Lung (tissue), 12 donors: ENCODE data around the gene GNA15. TPM values are rescaled to one million over a fixed set of nuclear protein-coding genes. Genes with fewer than 3 reads are reported as not detected.

Experiments
- ATAC-seq: fragments of 200-7000 bp; cut with Tn5 transposase; one replicate; pipeline ENCODE4 v1.9.1; 2020; ENCODE audit warnings: moderate number of reproducible peaks; ENCODE audit not compliant: insufficient read depth, low FRiP score
- DNase-seq, 3 donors: peaks; one replicate each; pipeline ENCODE4 v3.0.0-alpha.2; 2013 to 2017
- H3K27ac ChIP-seq, 2 donors: one replicate each; pipeline ENCODE4 v1.5.1; 2013; ENCODE audit warnings: mild to moderate bottlenecking in 2 of 2, moderate library complexity in 2 of 2, control low read depth in 1 of 2, inconsistent platforms in 1 of 2, low read depth in 1 of 2, low read length in 1 of 2
- H3K27me3 ChIP-seq, 3 donors: one replicate each; pipeline ENCODE4 v1.5.1; 2013; ENCODE audit warnings: low read length in 2 of 3; ENCODE audit not compliant: control insufficient read depth in 3 of 3, insufficient read depth in 3 of 3
- H3K36me3 ChIP-seq, 4 donors: one replicate each; pipeline ENCODE4 v1.5.1; 2013; ENCODE audit warnings: low read length in 4 of 4, mild to moderate bottlenecking in 1 of 4, moderate library complexity in 1 of 4; ENCODE audit not compliant: control insufficient read depth in 4 of 4, insufficient read depth in 4 of 4
- H3K4me1 ChIP-seq, 5 donors: one replicate each; pipeline ENCODE4 v1.5.1; 2013; ENCODE audit warnings: low read length in 5 of 5, mild to moderate bottlenecking in 2 of 5, moderate library complexity in 1 of 5; ENCODE audit not compliant: control insufficient read depth in 5 of 5, insufficient read depth in 5 of 5
- H3K4me3 ChIP-seq: one replicate; pipeline ENCODE4 v1.5.1; 2013; ENCODE audit warnings: mild to moderate bottlenecking, control low read depth, moderate library complexity
- H3K9ac ChIP-seq, 2 donors: one replicate each; pipeline ENCODE4 v1.5.1; 2013; ENCODE audit warnings: low read length in 2 of 2, control low read depth in 1 of 2; ENCODE audit not compliant: insufficient read depth in 1 of 2
- H3K9me3 ChIP-seq, 4 donors: one replicate each; pipeline ENCODE4 v1.5.1; 2013; ENCODE audit warnings: low read length in 3 of 4, mild to moderate bottlenecking in 1 of 4, moderate library complexity in 1 of 4; ENCODE audit not compliant: control insufficient read depth in 4 of 4, insufficient read depth in 3 of 4
- CTCF ChIP-seq: IDR thresholded peaks from 2 replicates; pipeline ENCODE4 v1.5.1; 2012; ENCODE audit warnings: mild to moderate bottlenecking; ENCODE audit errors: control extremely low read depth, extremely low read depth
- WGBS, 2 donors: extraction: QIAGEN DNeasy Blood & Tissue Kit; methylation state at CpG; one replicate each; pipeline ENCODE4 v1.1.7; 2013; 5-methylcytosine and 5-hydroxymethylcytosine counted together
- polyA plus RNA-seq, 2 donors: library from polyadenylated mRNA; stranded (reverse); fragments of 200-250 nt; gene quantifications; one replicate each; pipeline ENCODE4 v1.2.1, GENCODE V29; 2013
- total RNA-seq, 2 donors: library from RNA; depleted of rRNA in 1 of 2; stranded (reverse); fragments of >200 nt in 1 of 2; gene quantifications; one replicate each; pipeline ENCODE4 v1.2.1, GENCODE V29; 2014 to 2021
- donor health status: control.
- donor health status: control.
- donor health status: Bipolar disorder and iron deficiency.
- donor health status: healthy.
- donor health status: DM: yes; HTN: yes; CAD: no.

The GNA15 gene
- total and polyA plus RNA-seq, 4 donors = 18.6 to 65.4 (median 28.7) TPM

DNA sequence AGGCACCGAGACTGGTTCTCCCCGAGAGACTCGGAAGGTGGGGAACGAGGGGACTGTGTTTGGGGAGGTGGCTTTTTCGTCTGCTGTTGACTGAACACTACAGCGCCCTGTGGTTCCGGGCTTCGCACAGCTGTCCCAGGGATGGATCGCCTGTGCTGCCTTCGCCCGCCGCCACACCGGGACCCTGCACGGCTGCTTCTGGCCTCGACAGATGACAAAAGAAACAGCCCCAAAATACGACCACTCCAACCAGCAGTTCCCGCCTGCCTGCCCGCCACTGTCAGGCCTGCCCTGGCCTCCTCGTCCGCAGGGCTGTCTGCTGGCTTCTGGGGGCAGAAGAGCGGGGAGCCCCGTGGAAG lies 13.3 kb upstream of the GNA15 start:
- Histone ChIP-seq H3K4me1 (no peaks in the 10 kb centered on the region), H3K9ac (no peak overlapping the region), H3K27me3 (no peaks in the 10 kb centered on the region), H3K27ac (no peak overlapping the region), H3K4me3 (no peak overlapping the region), H3K36me3 (peaks cover 0 to 50% (median 6%) of the 10 kb centered on the region in 4 donors), H3K9me3 (no peaks in the 10 kb centered on the region)
- WGBS, 2 donors = 89 to 91% methylated on average over 21 to 22 of the region's 22 CpGs
- ATAC-seq = no peak
- no peak for TF ChIP-seq CTCF
- no peak for DNase-seq

DNA sequence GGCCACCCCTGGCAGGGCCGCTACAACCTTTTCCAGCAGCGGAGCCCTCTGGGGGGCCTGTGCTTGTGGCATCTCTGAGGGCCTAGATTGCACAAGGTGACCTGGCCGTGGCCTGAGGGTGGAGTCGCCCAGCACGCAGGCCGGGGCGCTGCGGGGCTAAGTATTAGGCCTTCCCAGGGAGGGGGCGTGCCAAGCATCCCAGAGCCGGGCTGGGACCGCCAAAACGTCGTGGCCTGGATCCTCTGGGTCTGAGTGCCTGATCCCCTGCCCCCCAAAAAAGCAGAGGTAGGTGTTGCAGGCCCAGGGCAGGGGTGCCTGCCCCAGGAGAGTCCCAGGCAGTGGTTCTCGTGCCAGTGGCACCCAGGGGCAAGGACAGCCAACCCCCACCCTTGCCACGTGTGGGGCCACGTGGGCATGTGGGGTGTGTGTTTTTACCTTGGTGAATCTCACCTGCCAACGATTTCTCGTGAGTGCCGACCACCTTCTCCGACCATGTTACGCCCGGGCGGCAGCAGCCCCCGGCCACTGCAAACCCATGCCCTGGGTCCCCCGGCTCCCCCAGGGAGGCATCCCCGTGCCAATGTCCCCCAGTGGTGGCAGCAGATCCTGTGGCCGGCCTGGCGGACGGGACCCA lies 12.6 kb upstream of the GNA15 start:
- no peak for TF ChIP-seq CTCF
- H3K9ac ChIP-seq = no peak overlapping the region
- H3K36me3 ChIP-seq = peaks cover 0 to 43% (median 6%) of the 10 kb centered on the region in 4 donors
- H3K4me3 ChIP-seq = no peak overlapping the region
- 87 to 91% methylated on average over 29 of the region's 29 CpGs for WGBS, 2 donors
- DNase-seq = no peak
- H3K4me1 ChIP-seq = no peaks in the 10 kb centered on the region
- ATAC-seq = no peak
- H3K27me3 ChIP-seq = no peaks in the 10 kb centered on the region
- H3K9me3 ChIP-seq = no peaks in the 10 kb centered on the region
- H3K27ac ChIP-seq = no peak overlapping the region

DNA sequence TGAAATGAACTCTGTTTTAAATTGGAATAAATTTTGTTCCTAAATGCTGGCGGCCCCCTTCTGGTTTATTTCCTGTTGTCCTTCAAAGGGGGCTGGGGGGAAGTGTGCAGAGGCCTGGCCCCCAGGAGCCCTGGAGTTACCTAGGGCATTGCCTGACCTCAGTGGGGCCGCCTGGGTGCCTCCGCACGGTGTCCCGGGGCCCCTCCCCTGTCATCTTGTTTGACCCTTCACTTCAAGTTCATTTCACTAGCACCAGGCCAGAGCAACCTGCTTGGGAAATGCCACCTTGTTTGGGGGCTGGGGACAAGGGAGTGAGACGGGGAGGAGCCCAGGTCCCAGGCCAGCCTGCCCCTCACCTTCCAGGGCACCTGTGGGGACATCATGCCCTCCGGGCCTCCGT lies 11.9 kb upstream of the GNA15 start:
- Histone ChIP-seq H3K9me3 (no peaks in the 10 kb centered on the region), H3K4me3 (no peak overlapping the region), H3K27me3 (no peaks in the 10 kb centered on the region), H3K9ac (no peak overlapping the region), H3K27ac (no peak overlapping the region), H3K4me1 (no peaks in the 10 kb centered on the region), H3K36me3 (peaks cover 0 to 36% (median 6%) of the 10 kb centered on the region in 4 donors)
- no peak for TF ChIP-seq CTCF
- WGBS, 2 donors = 39 to 49% methylated on average over 8 of the region's 8 CpGs
- DNase-seq = no peak
- ATAC-seq = no peak

DNA sequence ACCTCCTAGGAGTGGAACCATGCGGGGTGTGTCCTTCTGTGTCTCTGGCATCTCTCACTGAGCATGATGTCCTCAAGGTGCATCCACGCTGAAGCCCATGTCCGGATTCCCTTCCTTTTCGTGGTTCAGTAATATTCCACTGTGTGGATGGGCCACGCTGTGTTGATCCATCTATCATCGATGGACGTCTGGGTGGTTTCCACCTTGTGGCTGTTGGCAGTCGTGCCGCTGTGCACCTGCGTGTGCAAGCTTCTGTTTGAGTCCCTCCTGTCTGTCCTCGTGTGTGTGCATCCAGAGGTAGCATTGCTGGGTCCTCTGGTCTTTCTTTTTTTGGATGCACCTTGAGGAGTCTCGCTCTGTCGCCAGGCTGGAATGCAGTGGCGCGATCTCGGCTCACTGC lies 11.2 kb upstream of the GNA15 start:
- no peak for TF ChIP-seq CTCF
- Histone ChIP-seq H3K36me3 (peaks cover 0 to 35% (median 4%) of the 10 kb centered on the region in 4 donors), H3K27ac (no peak overlapping the region), H3K4me1 (no peaks in the 10 kb centered on the region), H3K27me3 (no peaks in the 10 kb centered on the region), H3K4me3 (no peak overlapping the region), H3K9me3 (no peaks in the 10 kb centered on the region), H3K9ac (no peak overlapping the region)
- DNase-seq (no peak), ATAC-seq (no peak)
- WGBS, 2 donors = 74 to 75% methylated on average over 16 of the region's 16 CpGs
